GM12891 (cell line): ENCODE data around the gene AHRR.

Experiments
- POLR2A ChIP-seq: IDR thresholded peaks from 2 replicates; pipeline ENCODE4 v1.6.1; 2011; ENCODE audit warnings: low read depth, low read length, control low read depth
- TAF1 ChIP-seq: IDR thresholded peaks from 2 replicates; pipeline ENCODE4 v1.6.1; 2011; ENCODE audit warnings: low read depth, low read length, control low read depth

DNA sequence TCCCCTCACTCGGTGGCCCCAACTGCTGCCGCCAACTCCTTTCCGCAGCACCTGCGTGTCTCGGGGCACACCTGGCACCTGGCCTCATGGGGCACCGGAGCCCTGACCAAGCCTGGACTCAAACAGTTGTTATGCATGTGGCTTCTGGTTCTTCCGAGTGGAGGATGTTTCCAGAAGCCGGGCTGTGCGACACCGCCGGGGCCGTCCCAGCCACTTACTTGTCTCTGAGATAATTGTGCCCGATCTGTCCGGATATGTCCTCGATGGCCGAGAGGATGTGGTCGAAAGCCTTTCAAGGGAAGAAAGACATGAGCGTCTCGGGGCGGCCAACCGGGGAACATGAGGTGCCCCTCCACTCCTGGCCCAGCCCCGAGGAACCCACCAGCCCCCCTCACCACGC, 159.8 kb downstream of the AHRR start:
- TF ChIP-seq POLR2A (no peak), TAF1 (no peak)
